Upper lobe of left lung (tissue), 6 donors: ENCODE data around the gene EIF2B5. TPM values are rescaled to one million over a fixed set of nuclear protein-coding genes. Genes with fewer than 3 reads are reported as not detected.

Experiments used
- ATAC-seq, 2 donors: fragments of 200-7000 bp; cut with Tn5 transposase; one replicate each; pipeline ENCODE4 v1.9.1; 2022; ENCODE audit warnings: mild to moderate bottlenecking in 2 of 2, moderate library complexity in 2 of 2; ENCODE audit not compliant: low FRiP score in 2 of 2
- DNase-seq, 2 donors: peaks; one replicate each; pipeline ENCODE4 v3.0.0-alpha.2; 2019 to 2020
- H3K27ac ChIP-seq, 4 donors: fragments of 200-600 bp; sonication (generic); one replicate each; pipeline ENCODE4 v1.5.1; 2016 to 2019
- H3K27me3 ChIP-seq, 4 donors: fragments of 200-600 bp; sonication (generic); one replicate each; pipeline ENCODE4 v1.5.1; 2017 to 2019
- H3K36me3 ChIP-seq, 4 donors: fragments of 200-600 bp; sonication (generic); one replicate each; pipeline ENCODE4 v1.5.1; 2016 to 2019
- H3K4me1 ChIP-seq, 4 donors: fragments of 200-600 bp; sonication (generic); one replicate each; pipeline ENCODE4 v1.5.1; 2018 to 2019
- H3K4me3 ChIP-seq, 4 donors: fragments of 200-600 bp; sonication (generic); one replicate each; pipeline ENCODE4 v1.5.1; 2017 to 2019; ENCODE audit warnings: mild to moderate bottlenecking in 2 of 4, moderate library complexity in 1 of 4
- H3K9me3 ChIP-seq, 4 donors: fragments of 200-600 bp; sonication (generic); one replicate each; pipeline ENCODE4 v1.5.1; 2018 to 2019
- CTCF ChIP-seq, 6 experiments: fragments of 450-650 bp in 4 of 6; fragments of 200-600 bp in 2 of 6; sonication (generic) in 2 of 6; IDR thresholded peaks; one replicate each; pipeline ENCODE4 v1.5.1; 2016 to 2019; ENCODE audit warnings: antibody characterized with exemption in 6 of 6
- EP300 ChIP-seq, 4 donors: sonication (generic); formaldehyde crosslinking; IDR thresholded peaks; one replicate each; pipeline ENCODE4 v1.5.1; 2017; ENCODE audit warnings: antibody characterized with exemption in 4 of 4, control low read depth in 2 of 4
- POLR2A ChIP-seq, 4 donors: fragments of 450-650 bp; IDR thresholded peaks; one replicate each; pipeline ENCODE4 v1.5.1; 2016 to 2017; ENCODE audit warnings: antibody characterized with exemption in 4 of 4, mild to moderate bottlenecking in 2 of 4
- POLR2AphosphoS5 ChIP-seq, 2 donors: sonication (generic); formaldehyde crosslinking; IDR thresholded peaks; one replicate each; pipeline ENCODE4 v1.5.1; 2017; ENCODE audit warnings: antibody characterized with exemption in 2 of 2
- WGBS, 2 donors: methylation state at CpG; one replicate each; pipeline ENCODE4 v1.1.5; 2017 to 2018; 5-methylcytosine and 5-hydroxymethylcytosine counted together
- total RNA-seq, 6 donors: library from RNA; depleted of rRNA in 4 of 6; stranded (reverse); fragments of >200 nt in 4 of 6; gene quantifications; one replicate each; pipeline versions ENCODE4 v1.1.0 to v1.2.1, GENCODE V29; 2016 to 2021
- donor health status: DM: no; HTN: no; CAD: no; lungs with moderate emphysema.
- donor health status: DM: no; HTN: yes; CAD: no; lungs with severe emphysema.

Gene EIF2B5
- total RNA-seq, 6 donors from 2014 or later: 31.4 to 37.6 (median 34.2) TPM

GRCh38 chr3:184126006-184126405 lies 9.2 kb upstream of the EIF2B5 start:
- DNase-seq: no peak
- no peak overlapping the region for H3K27ac ChIP-seq
- no peak for ATAC-seq
- TF ChIP-seq POLR2A (IDR thresholded peaks at IDR 0.05) (no peak), EP300 (IDR thresholded peaks at IDR 0.05) (no peak), POLR2AphosphoS5 (IDR thresholded peaks at IDR 0.05) (no peak), CTCF (IDR thresholded peaks at IDR 0.05) (no peak)
- no peak overlapping the region for H3K4me3 ChIP-seq
- no peaks in the 10 kb centered on the region for H3K9me3 ChIP-seq
- H3K27me3 ChIP-seq: no peaks in the 10 kb centered on the region
- WGBS, 2 donors: 51 to 77% methylated on average over 3 of the region's 3 CpGs
- H3K4me1 ChIP-seq: no peaks in the 10 kb centered on the region
- no peaks in the 10 kb centered on the region for H3K36me3 ChIP-seq

GRCh38 chr3:184129012-184129411 lies 6.1 kb upstream of the EIF2B5 start:
- DNase-seq: peak in 1 of 2 donors; percentile 67
- H3K9me3 ChIP-seq: no peaks in the 10 kb centered on the region
- H3K27me3 ChIP-seq: no peaks in the 10 kb centered on the region
- peaks cover 0 to 5% (median 2%) of the 10 kb centered on the region in 4 donors for H3K4me1 ChIP-seq
- ATAC-seq: peak; percentile 50 to 86
- no peaks in the 10 kb centered on the region for H3K36me3 ChIP-seq
- TF ChIP-seq POLR2A (IDR thresholded peaks at IDR 0.05): no peak
- no peak for TF ChIP-seq EP300 (IDR thresholded peaks at IDR 0.05)
- TF ChIP-seq CTCF (IDR thresholded peaks at IDR 0.05): peak in 2 of 6 experiments; percentile 20 to 34
- no peak for TF ChIP-seq POLR2AphosphoS5 (IDR thresholded peaks at IDR 0.05)
- no peak overlapping the region for H3K27ac ChIP-seq
- H3K4me3 ChIP-seq: no peak overlapping the region
- 38 to 46% methylated on average over 2 of the region's 2 CpGs for WGBS, 2 donors

- ATAC-seq (no peak), DNase-seq (no peak)
- H3K4me3 ChIP-seq: no peak overlapping the region
- no peaks in the 10 kb centered on the region for H3K27me3 ChIP-seq
- WGBS, 2 donors: 93 to 97% methylated on average over 4 of the region's 4 CpGs
- TF ChIP-seq EP300 (IDR thresholded peaks at IDR 0.05): no peak
- H3K9me3 ChIP-seq: no peaks in the 10 kb centered on the region
- H3K4me1 ChIP-seq: peaks cover 11 to 28% (median 18%) of the 10 kb centered on the region in 4 donors
- H3K27ac ChIP-seq: no peak overlapping the region
- peaks cover 0 to under 1% (median 0%) of the 10 kb centered on the region in 4 donors for H3K36me3 ChIP-seq
These were observed 2.2 kb upstream of the EIF2B5 start for GRCh38 chr3:184132945-184133344.

GRCh38 chr3:184133840-184134745 lies 1.1 kb upstream of the EIF2B5 start:
- TF ChIP-seq EP300 (IDR thresholded peaks at IDR 0.05) (no peak), POLR2AphosphoS5 (IDR thresholded peaks at IDR 0.05) (peak in 1 of 2 donors; percentile 73), POLR2A (IDR thresholded peaks at IDR 0.05) (peak in 2 of 4 donors; percentile 44 to 59)
- H3K36me3 ChIP-seq: peaks cover 0 to 11% (median 3%) of the 10 kb centered on the region in 4 donors

GRCh38 chr3:184134746-184135148 lies 411 bp upstream of the EIF2B5 start:
- H3K9me3 ChIP-seq: no peaks in the 10 kb centered on the region
- peaks cover 11 to 28% (median 18%) of the 10 kb centered on the region in 4 donors for H3K4me1 ChIP-seq
- H3K27ac ChIP-seq: peak overlapping the region; percentile 88 to 96 (median 92)
- no peaks in the 10 kb centered on the region for H3K27me3 ChIP-seq
- peak; percentile 2 to 42 for ATAC-seq
- peak overlapping the region; percentile 88 to 95 (median 90) for H3K4me3 ChIP-seq
- peaks cover 0 to 17% (median 4%) of the 10 kb centered on the region in 4 donors for H3K36me3 ChIP-seq
- WGBS, 2 donors: 0 to 1% methylated on average over 16 to 21 of the region's 21 CpGs
- TF ChIP-seq CTCF (IDR thresholded peaks at IDR 0.05): no peak
- no peak for TF ChIP-seq EP300 (IDR thresholded peaks at IDR 0.05)
- TF ChIP-seq POLR2AphosphoS5 (IDR thresholded peaks at IDR 0.05): no peak
- TF ChIP-seq POLR2A (IDR thresholded peaks at IDR 0.05): no peak
- DNase-seq: no peak

More at GRCh38 chr3:184133840-184134745, 1.1 kb upstream of the EIF2B5 start:
- H3K4me1 ChIP-seq: peaks cover 11 to 28% (median 18%) of the 10 kb centered on the region in 4 donors
- peak; percentile 89 to 91 for DNase-seq
- peak overlapping the region; percentile 88 to 96 (median 92) for H3K27ac ChIP-seq
- H3K9me3 ChIP-seq: no peaks in the 10 kb centered on the region
- peak; percentile 88 to 90 for ATAC-seq
- H3K27me3 ChIP-seq: no peaks in the 10 kb centered on the region
- 1% methylated on average over 29 to 37 of the region's 37 CpGs for WGBS, 2 donors
- peak overlapping the region; percentile 88 to 95 (median 90) for H3K4me3 ChIP-seq
